GM18951 (cell line): ENCODE measurements around the gene CTF1.
"Not testable (repeated sequence)": the region's sequence is repeated elsewhere in the genome, so short reads cannot be mapped to it uniquely, and the experiment has no call there.

Experiments
- POLR2A ChIP-seq: IDR thresholded peaks from 4 replicates; pipeline ENCODE4 v1.6.1; 2011; ENCODE audit warnings: mild to moderate bottlenecking; ENCODE audit not compliant: insufficient read length, insufficient read depth; ENCODE audit errors: extremely low read depth
- in situ Hi-C: fragments of 300-500 bp; cut with MboI; formaldehyde crosslinking; loops from one replicate; pipeline ENCODE4 v1.12.0; 2022; ENCODE audit warnings: low sequenced_read_pairs, mixed read lengths, inconsistent platforms; ENCODE audit not compliant: unreplicated experiment

The CTF1 gene

GRCh38 chr16:30924913-30925631, 28.7 kb downstream of the CTF1 start:
- in situ Hi-C loops, result loop anchor here (5.0 to 10.0 kb wide), 2 partner anchors 73 to 160 kb away; partner anchors contain the start of genes CFAP119 and RNF40

GRCh38 chr16:30925632-30925987, 29.2 kb downstream of the CTF1 start:
- TF ChIP-seq POLR2A, result no peak
- in situ Hi-C loops, result loop anchor here (10.0 kb wide), 1 partner anchor 161 kb away; the partner anchor contains the start of genes CFAP119 and RNF40

More at GRCh38 chr16:30924913-30925631, 28.7 kb downstream of the CTF1 start:
- TF ChIP-seq POLR2A, result no peak

- in situ Hi-C loops, result loop anchor here (10.0 kb wide), 1 partner anchor 161 kb away; the partner anchor contains the start of genes CFAP119 and RNF40
- no peak for TF ChIP-seq POLR2A
These were observed 29.8 kb downstream of the CTF1 start for GRCh38 chr16:30925995-30926811.

- in situ Hi-C loops, result loop anchor here (10.0 kb wide), 1 partner anchor 162 kb away; the partner anchor contains the start of genes CFAP119 and RNF40
- no peak for TF ChIP-seq POLR2A
These were observed 30.7 kb downstream of the CTF1 start for GRCh38 chr16:30926937-30927788.

DNA sequence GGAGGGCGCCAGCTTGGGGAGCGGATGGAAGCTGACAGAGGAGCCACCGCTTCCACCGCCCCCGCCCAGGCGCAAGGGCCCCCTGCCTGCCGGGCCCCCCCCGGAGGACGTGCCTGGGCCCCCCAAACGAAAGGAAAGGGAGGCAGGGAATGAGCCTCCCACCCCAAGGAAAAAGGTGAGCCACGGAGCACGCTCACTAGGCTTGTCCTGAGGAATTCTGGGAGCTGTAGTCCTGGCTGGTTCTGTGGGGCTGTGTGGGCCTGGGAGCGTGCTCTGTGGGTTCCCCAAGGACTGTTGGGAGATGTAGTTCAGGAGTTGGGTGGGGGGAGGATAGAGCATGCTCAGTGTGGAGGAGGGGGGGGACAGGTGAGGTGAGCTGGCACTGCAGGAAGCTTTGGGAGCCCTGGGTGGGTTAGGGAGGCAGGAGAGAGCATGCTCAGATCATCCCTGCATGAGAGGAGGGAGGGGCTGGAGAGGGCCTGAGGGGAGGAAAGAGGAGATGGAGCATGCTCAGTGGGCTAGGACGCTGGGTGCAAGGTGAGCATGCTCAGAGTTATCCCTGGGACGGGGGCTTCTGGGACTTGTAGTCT, 31.5 kb downstream of the CTF1 start:
- in situ Hi-C loops, result loop anchor here (10.0 kb wide), 1 partner anchor 163 kb away; the partner anchor contains the start of genes CFAP119 and RNF40

GRCh38 chr16:30928390-30928789, 32.0 kb downstream of the CTF1 start:
- no peak for TF ChIP-seq POLR2A
- in situ Hi-C loops, result loop anchor here (10.0 kb wide), 1 partner anchor 164 kb away; the partner anchor contains the start of genes CFAP119 and RNF40

More for the DNA sequence above, 31.5 kb downstream of the CTF1 start:
- no peak for TF ChIP-seq POLR2A

- in situ Hi-C loops, result loop anchor here (10.0 kb wide), 1 partner anchor 164 kb away; the partner anchor contains the start of genes CFAP119 and RNF40
These were observed 32.8 kb downstream of the CTF1 start for GRCh38 chr16:30929167-30929566.

DNA sequence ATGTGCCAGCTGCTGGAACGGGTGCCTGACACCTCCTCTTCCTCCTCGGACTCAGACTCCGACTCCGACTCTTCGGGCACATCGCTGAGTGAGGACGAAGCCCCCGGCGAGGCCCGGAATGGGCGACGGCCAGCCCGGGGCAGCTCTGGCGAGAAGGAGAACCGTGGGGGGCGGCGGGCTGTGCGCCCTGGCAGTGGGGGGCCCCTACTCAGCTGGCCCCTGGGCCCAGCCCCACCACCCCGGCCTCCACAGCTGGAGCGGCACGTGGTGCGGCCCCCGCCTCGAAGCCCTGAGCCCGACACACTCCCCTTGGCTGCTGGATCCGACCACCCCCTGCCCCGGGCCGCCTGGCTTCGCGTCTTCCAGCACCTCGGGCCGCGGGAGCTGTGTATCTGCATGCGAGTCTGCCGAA, 33.8 kb downstream of the CTF1 start:
- in situ Hi-C loops, result no loop called here
- no peak for TF ChIP-seq POLR2A

More at GRCh38 chr16:30929167-30929566, 32.8 kb downstream of the CTF1 start:
- no peak for TF ChIP-seq POLR2A

DNA sequence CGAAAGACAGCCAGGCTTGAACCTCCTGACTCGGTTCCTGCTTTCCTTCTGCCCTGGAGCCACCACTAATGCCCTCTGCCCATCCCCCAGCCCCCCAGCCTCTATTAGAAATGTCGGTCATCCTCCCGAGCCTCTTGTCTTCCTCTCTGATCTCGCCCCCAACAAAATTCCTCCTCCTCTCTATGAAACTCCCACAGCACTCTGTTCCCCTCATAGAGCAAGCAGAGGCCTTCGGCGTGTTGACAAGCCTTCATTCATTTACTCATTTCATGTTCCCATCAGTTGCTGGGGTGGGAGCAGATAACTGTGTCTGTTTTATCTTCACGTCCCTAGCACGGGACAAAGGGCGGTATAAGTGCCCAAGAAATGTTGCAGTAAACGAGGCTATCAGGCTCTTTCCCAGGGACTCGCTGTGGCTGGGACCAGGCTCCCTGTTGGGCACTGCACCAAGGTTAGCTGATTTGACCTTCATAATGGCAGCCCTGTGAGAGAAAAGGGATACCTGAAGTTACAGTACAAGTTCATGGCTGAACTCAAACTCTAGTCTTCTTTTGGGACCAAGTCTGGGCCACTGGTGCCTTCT, 34.7 kb downstream of the CTF1 start:
- in situ Hi-C loops, result no loop called here
- TF ChIP-seq POLR2A, result no peak

- in situ Hi-C loops, result no loop called here
- TF ChIP-seq POLR2A, result no peak
These were observed 38.6 kb downstream of the CTF1 start for GRCh38 chr16:30934827-30935557.

DNA sequence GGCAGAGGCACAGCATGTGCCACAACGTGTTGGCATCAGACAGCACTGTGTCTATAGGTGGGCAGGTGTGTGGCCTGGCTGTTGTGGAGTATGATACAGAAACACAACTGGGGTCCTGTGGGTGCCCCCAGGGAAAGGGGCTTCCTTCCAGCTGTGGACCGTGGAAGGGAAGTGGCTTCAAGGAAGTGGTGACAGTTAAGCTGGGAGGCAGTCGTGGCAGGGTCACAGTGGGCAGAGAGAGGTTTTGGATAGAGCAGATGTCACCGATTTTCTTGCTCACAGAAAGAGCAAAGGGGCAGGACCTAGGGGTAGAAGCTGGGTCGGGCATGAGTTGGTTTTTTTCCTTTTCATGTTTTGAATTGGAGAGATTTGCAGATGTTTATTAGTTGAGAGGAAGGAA, 41.3 kb downstream of the CTF1 start:
- in situ Hi-C loops, result no loop called here
- no peak for TF ChIP-seq POLR2A

GRCh38 chr16:30939571-30939970, 43.2 kb downstream of the CTF1 start:
- in situ Hi-C loops, result not testable (repeated sequence)
